ENCODE measurements around the gene FPR3.
"Not testable (repeated sequence)": the region's sequence is repeated elsewhere in the genome, so short reads cannot be mapped to it uniquely, and the experiment has no call there.

FPR3 gene, protein sequence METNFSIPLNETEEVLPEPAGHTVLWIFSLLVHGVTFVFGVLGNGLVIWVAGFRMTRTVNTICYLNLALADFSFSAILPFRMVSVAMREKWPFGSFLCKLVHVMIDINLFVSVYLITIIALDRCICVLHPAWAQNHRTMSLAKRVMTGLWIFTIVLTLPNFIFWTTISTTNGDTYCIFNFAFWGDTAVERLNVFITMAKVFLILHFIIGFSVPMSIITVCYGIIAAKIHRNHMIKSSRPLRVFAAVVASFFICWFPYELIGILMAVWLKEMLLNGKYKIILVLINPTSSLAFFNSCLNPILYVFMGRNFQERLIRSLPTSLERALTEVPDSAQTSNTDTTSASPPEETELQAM

DNA sequence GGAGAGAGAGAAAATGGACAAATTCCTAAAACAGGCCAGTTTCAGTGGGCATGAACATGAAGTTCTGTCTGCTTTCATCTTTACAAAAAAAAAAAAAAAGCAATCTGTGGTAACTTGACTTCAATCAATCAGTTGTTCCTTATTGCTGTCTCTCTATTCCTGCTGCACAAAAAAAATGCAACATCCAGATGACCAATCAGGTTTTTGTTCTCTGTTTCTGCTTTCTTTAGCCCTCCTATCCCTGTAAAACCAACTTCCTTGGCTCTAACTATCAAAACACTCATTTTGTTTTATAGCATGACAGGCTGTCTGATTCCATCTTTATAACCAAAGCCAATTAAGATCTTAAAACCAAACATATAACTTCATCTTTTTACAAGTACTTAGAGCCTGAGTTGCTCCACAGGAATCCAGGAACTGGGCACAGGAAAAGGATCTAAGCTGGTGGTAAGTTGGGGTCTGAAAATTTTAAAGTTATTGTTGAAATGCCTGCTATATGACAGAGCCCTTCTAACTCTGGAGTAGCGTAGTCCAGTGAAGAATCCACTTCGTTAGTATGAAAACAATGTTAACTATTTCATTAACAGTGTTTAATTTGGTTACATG lies at the start of gene FPR3:
TSS of gene FPR3 (plus strand) at position 273 of the 606 bp plus-strand sequence. CDS start 28,592 bp downstream, outside the sequence.
- no peak for DNase-seq (ENCODE audit: extremely low spot score, insufficient read length, low read depth)

DNA sequence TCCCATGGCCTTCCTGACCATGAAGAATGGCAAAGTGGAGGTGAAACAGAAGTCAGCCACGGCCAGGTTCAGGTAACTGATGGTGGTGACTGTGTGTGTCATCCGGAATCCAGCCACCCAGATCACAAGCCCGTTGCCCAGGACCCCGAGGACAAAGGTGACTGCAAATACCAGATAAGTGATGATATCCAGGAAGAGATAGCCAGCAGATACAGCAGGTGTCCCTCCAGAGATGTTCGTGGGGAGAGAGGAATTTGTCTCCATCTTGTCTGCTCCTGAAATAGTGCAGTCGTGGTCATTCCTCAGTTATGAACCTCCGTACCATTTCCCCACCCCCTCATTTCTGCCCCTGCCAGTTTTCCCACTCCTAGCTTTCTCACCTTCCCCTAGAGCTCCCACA lies 48.2 kb upstream of the FPR3 start:
- FAIRE-seq (no peak), DNase-seq (ENCODE audit: extremely low spot score, insufficient read length, low read depth) (no peak)

More for the DNA sequence above, at the start of gene FPR3:
- FAIRE-seq: no peak

DNA sequence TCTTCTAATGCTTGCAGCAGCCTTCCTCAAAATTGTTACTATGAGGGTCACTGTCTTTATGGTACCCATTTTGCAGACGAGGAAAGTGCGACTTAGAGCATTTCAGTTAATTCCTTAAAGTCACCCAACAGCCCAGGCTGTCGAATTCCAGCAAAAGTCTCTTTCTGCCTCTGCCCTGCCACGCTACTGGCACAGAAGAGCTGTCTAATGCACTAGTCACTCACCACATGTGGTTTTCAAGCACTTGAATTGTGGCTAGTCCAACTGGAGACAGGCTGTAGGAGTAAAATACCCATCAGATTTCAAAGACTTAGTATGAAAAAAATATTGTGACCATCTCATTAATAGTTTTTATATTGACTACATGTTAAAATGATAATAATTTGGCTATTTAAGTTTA lies 45.0 kb upstream of the FPR3 start:
- DNase-seq (ENCODE audit: extremely low spot score, insufficient read length, low read depth): no peak
- FAIRE-seq: no peak

DNA sequence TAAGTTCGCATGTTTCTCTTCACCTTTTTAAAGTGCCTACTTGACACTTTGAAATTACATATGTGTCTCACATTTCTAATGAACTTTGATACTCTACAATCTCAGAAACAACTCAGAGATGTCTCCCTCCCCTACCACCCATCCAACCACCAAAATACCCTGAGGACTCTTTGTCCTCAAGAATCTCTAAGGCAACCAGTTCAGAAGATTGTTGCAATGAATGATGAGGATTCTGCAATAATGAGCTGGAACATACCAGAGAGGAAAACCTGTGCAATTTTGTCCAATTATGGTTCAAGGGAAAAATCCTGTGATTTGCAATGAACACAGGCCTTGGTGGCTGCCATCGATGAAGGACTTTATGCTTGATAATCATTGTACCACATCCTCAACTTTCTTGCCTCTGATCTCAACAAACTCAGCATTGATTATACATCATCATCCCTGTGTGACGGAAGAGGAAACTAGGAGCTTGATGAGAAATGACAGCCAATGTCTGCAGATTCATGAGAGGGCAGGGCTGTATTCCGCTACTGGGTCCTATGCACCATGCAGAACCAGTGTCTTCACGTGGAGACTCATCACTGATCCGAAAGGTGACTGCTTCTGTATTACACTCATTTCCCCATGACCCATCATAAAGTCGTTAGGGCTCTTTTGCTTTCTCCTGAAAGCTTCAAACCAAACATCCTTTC lies 44.4 kb upstream of the FPR3 start:
- no peak for FAIRE-seq
- DNase-seq (ENCODE audit: extremely low spot score, insufficient read length, low read depth): no peak

DNA sequence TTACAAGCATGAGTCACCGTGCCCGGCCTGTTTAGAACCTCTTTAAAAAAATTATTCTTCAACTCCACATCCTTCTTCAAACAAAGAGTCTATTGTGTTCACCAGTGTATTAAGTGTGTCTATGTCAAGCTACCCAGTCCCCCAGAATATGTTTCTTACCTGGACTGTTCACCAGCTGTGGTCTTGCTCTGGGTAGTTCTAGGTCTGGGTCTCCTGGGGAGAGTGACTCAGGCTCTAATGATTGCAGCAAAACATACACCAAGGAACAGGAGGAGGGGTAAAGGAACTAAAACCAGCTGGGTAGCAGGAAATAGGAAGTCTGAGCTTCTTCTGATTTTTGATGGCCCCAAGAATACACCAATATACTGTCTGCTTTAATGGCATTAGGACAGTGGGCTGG lies 43.3 kb upstream of the FPR3 start, which contains the start of gene FPR1:
TSS of gene FPR1 (minus strand) at position 224 of the 400 bp plus-strand sequence. CDS start 4,884 bp downstream, outside the sequence.
- DNase-seq (ENCODE audit: extremely low spot score, insufficient read length, low read depth) (no peak), FAIRE-seq (no peak)

DNA sequence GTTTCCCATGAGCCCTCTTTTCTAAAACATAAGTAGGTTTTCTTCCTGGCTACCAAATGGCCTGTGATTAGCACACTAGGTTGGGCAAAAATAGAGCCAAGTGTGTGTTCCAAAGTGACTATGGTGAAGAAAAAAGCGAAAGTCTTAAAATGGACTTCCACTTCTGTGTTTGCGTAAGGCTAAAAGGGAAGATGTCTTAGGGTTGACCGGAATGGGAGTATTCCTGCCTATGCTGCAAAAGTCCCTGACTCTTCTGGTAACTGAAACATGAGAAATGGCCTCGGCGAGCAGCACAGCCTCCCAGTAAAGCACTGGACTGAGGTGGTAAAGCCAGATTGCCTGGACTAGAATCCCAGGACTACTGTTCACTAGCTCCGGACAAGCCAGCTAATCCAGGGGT lies 40.8 kb upstream of the FPR3 start:
- DNase-seq (ENCODE audit: extremely low spot score, insufficient read length, low read depth) (no peak), FAIRE-seq (no peak)

DNA sequence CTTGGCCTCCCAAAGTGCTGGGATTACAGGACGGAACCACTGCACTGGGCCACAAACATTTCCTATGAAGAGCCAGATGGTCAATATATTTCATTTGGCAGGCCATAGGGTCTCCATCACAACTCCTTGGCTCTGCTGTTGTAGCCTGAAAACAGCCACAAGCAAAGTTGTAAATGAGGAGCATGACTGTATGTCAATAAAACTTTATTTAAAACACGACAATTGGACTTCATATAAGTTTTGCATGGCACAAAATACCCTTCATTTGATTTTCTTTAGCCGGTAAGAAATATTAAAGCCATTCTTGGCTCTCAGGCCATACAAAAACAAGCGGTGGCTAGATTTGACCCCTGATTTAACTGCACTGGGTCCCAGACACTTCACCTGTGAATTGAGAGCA lies 40.2 kb upstream of the FPR3 start:
- FAIRE-seq: no peak

DNA sequence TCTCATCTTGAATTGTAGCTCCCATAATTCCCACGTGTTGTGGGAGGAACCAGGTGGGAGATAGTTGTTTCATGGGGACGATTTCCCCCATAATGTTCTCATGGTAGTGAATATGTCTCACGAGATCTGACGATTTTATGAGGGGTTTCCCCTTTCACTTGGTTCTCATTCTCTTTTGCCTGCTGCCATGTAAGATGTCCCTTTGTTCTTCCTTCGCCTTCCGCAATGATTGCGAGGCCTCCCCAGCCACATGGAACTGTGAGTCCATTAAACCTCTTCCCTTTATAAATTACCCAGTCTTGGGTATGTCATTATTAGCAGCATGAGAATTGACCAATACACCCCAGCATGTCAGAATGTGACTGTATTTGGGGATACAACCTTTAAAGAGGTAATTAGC lies 39.4 kb upstream of the FPR3 start:
- FAIRE-seq: no peak
- DNase-seq (ENCODE audit: extremely low spot score, insufficient read length, low read depth): no peak

More for the DNA sequence above, 40.2 kb upstream of the FPR3 start:
- DNase-seq (ENCODE audit: extremely low spot score, insufficient read length, low read depth): no peak

DNA sequence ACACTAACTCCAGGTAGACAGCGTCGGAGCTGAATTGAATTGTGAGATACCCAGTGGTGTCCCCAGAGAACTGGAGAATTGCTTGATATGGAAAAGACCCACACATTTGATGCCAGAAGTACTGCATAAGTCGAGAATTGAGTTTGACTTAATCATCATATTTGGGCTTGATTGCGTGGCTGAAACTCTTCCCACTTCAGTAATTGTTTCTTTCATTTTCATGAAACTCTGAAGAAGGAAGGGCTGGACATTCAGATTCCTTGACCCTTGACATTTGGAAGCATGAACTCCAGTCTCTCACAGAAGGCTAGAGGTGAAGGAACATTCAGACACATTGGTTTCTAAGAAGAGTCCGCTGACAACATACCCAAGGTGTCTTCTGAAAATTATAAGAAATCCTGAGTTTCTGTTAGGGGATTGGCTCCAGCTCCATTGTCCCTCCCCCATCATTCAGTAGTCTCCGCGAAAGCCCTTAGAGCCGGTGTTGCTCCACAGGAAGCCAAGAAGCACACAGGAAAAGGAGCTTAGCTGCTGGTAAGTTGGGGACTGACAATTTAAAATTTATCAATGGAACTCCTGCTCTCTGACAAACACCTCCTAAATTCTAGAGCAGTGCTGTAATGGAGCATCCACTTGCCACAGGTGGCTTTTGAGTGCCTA lies 34.1 kb upstream of the FPR3 start, which contains the start of gene FPR2:
TSS of gene FPR2 (plus strand) at position 484 of the 660 bp plus-strand sequence. CDS start 7,479 bp downstream, outside the sequence.
- DNase-seq (ENCODE audit: extremely low spot score, insufficient read length, low read depth) (no peak), FAIRE-seq (no peak)

DNA sequence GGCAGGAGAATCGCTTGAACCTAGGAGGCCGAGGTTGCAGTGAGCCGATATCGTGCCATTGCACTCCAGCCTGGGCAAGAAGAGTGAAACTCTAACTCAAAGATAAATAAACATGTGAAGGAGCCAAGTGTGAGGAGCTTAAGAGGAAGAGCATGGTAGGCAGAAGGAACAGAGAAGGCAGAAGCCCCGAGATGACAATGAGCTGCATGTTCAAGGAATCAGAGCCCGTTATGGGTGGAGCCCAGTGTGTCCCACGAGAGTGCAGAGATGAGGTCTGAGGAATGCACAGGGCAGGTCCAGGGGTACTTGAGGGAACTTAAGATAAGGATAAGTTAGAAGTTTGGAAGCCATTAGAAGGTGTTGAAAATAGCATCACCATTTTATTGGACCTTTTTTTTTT lies 33.3 kb upstream of the FPR3 start:
- DNase-seq (ENCODE audit: extremely low spot score, insufficient read length, low read depth): no peak
- no peak for FAIRE-seq

DNA sequence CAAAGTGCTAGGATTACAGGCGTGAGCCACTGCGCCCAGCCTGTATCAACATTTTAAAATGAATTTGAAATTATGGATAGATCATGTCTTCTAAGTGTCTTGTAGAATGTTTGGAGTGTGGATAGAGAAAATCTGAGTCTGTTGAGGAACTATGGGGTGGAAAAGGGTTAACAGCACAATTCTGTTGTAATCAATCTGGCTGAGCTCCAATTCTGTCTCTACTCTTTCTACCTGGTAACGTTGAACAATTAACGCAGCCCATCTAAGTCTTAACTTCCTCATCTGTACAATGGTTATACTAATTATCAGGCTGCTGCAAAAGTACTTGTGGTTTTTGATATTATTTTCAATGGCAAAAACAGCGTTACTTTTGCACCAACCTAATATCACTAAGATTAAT lies 29.9 kb upstream of the FPR3 start:
- FAIRE-seq (no peak), DNase-seq (ENCODE audit: extremely low spot score, insufficient read length, low read depth) (no peak)

DNA sequence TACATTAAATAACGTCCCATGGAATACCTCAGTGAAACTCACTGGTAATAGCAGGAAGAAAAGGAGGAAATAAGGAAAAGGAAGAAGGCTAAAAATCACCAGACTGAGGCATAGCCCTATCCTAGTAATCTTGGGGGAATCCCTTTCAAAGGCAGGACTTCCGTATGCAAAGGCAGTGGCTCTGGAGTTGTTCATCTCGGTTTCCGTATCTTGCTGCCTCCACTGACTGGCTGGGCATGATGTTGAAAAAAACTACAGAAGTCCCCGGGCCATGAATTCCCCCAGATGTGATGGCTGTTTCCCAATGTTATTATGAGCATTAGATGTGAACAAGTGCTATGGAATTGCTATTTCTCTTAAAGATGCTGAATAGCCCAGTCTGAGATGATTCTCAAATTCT lies 28.5 kb upstream of the FPR3 start:
- DNase-seq (ENCODE audit: extremely low spot score, insufficient read length, low read depth): no peak
- no peak for FAIRE-seq

DNA sequence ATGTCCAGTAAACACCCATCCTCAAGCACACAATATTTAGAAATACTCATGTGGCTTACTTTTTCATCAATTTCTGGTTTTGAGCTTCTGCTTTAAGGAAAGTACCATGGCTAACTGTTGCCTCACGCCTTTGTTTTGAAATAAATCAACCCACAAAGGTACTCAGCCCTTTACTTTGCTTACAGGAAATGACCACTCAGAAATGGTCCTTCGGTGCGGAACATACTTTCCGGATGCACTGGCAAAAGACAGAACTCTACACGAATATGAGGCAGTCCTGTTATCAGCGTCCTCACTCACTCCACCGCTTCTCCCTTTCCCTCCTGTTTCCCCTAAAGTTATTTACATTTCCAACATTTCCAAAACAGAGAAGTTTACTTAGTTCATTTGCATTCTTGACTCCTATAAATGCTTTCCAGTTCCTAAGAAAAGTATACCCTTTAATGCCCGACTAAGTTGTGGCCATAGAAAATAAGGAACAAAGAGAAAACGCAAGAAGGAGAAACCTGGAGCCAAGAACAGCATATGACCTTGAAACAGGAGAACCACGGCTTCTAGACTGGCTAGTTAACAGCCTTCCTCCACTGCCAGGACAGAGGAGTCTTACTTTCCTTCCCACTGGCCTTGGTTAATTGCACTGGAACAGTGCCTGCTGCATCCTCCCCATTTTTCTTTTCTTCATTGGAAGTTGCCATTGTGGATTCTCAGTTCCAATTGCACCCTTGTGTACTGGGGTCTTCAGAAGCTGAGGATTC lies 23.4 kb upstream of the FPR3 start:
- FAIRE-seq: no peak
- no peak for DNase-seq (ENCODE audit: extremely low spot score, insufficient read length, low read depth)

DNA sequence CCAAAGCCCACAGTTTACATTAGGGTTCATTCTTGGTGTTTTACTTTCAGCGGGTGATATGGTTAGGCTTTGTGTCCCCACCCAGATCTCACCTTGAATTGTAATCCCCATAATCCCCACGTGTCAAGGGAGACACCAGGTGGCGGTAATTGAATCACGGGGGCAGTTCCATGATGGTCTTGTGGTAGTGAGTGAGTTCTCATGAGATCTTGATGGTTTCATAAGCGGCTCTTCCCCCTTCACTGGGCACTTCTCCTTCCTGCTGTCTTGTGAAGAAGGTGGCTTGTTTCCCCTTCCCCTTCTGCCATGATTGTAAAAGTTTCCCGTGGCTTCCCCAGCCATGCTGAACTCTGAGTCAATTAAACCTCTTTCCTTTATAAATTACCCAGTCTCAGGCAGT lies 22.0 kb upstream of the FPR3 start:
- DNase-seq (ENCODE audit: extremely low spot score, insufficient read length, low read depth) (no peak), FAIRE-seq (no peak)

DNA sequence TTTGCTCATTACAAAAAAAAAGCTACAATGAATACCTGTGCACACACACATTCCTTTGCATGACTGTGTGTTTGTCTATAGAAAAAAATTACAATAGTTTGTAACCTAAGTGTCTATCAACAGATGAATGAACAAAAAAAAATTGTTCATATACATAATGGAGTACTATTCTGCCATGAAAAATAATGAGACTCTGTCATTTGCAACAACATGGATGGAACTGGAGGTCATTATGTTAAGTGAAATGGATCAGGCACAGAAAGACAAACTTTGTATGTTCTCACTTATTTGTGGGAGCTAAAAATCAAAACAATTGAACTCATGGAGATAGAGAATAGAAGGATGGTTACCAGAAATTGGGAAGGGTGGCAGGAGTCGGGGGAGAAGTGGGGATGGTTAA lies 18.4 kb upstream of the FPR3 start:
- FAIRE-seq; DNase-seq (ENCODE audit: extremely low spot score, insufficient read length, low read depth): not testable (repeated sequence)

DNA sequence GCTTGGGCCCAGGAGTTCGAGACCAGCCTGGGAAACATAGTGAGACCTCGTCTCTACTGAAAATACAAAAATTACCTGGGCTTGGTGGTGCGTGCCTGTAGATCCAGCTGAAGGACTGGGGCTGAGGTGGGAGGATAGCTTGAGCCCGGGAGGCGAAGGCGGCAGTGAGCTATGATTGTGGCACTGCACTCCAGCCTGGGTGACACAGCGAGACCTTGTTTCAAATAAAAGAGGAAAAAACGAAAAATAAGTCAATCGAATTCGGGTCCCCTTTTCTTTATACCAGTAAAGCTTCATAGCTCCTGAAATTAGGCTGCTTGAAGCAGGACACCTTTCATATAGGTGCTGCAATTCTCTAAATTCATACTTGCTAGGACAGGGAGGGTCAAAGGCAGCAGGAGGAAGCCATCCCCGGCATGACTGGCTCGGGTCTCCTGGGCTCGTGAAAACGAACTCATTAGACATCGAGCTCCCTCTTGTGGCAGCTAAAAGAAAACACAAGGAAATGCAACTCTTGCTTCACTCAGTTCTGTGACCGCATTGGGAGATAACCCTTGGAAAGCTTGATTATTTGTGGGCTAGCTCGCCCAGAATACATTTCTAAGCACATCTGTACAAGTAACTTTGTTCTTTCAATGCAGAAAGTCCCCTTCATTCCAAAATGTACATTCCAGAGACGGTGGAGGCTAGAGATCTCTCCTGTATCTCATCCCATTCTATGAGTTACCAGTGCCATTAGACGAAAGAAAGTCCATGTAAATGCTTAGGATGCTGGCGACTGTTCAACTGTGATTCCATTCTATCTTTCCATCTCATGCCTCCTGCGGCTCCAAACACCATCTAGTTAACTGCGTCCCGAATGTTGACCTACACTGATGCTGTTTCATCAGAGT lies 17.1 kb upstream of the FPR3 start:
- FAIRE-seq: peak; percentile 73
- peak; percentile 3 for DNase-seq (ENCODE audit: extremely low spot score, insufficient read length, low read depth)

DNA sequence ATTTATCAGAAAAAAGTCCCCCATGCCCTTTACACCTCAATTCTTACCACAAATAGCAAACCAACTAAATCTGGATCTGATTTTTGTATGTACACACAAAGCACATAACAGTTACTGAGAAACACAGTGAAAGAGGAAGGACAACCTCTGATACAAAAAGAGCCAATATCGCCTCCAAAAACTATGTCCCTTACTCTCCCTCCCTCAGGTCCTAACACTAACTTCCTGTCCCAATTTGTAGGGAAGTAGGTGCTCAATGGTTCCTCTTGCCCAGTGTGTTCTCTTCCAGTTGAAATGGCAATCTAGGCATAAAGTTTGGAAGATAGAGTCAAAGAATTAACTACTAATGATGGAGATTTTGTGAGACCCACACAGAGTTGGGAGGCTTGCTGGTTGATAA lies 15.8 kb upstream of the FPR3 start:
- DNase-seq (ENCODE audit: extremely low spot score, insufficient read length, low read depth): no peak
- FAIRE-seq: peak; percentile 57

DNA sequence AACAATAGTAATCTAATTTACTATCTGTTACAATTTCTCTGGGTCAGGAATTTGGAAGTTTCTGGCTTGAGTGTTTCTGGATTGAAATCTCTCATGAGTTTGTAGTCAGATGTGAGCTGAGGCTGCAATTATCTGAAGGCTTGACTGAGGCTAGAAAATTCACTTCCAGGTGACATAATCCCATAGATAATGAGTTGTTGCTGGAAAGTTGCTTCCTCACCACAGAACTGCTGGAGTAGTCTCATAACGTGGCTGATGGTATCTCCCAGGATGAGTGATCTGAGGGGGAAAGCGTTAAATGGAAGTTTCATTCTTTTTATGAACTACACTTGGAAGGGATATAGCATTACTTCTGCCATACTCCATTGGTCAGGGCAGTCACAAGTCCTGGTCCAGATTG lies 15.3 kb upstream of the FPR3 start:
- no peak for FAIRE-seq

DNA sequence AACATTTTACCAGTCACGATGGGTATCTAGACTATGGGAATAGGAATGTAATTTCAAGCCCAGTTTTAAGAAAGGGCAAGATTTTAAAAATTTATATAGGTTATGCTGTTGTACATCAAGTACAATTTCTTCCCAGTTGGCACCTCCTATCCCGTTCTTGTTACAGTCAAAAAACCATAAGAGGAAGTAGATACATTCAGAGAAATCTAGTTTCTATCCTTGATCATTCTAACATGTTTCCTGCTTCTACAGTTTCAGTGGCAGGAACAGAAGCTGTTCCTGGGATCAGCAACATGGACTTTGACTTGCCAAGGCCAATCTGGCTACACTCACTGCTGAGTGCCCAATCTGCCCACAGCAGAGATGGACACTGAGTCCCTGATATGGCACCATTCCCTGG lies 14.7 kb upstream of the FPR3 start:
- DNase-seq (ENCODE audit: extremely low spot score, insufficient read length, low read depth): no peak
- FAIRE-seq: no peak

More for the DNA sequence above, 15.3 kb upstream of the FPR3 start:
- no peak for DNase-seq (ENCODE audit: extremely low spot score, insufficient read length, low read depth)

Data from GM18507 (cell line).